A673 (cell line): ENCODE results near the gene POLG2. TPM values are rescaled to one million over a fixed set of nuclear protein-coding genes. Genes with fewer than 3 reads are reported as not detected.
"Not testable (repeated sequence)": the region's sequence is repeated elsewhere in the genome, so short reads cannot be mapped to it uniquely, and the experiment has no call there.

Experiments
- BruUV-seq: library from RNA; stranded (reverse); fragments of 400-500 nt; replicated peaks from 2 replicates; lab custom pipeline; 2021; lab: Mats Ljungman, UMichigan
- CTCF ChIA-PET: fragments of 300-600 bp; sonication (Branson Sonifier 250); formaldehyde crosslinking; loops from one replicate; lab custom pipeline; 2022; ENCODE audit warnings: antibody characterized with exemption; lab: Charles Lee
- POLR2A ChIA-PET: fragments of 300-600 bp; sonication (Branson Sonifier 250); formaldehyde crosslinking; loops from one replicate; lab custom pipeline; 2022; ENCODE audit warnings: antibody characterized with exemption; ENCODE audit not compliant: low non-redundant PET; lab: Charles Lee
- DNase-seq: peaks from one replicate; pipeline ENCODE4 v3.0.0-alpha.2; 2015; ENCODE audit warnings: low spot score
- H3K27ac ChIP-seq: fragments of 200-600 bp; sonication (generic); 2 replicates; pipeline ENCODE4 v1.5.1; 2016; ENCODE audit warnings: mixed run types, low read depth, mild to moderate bottlenecking, mixed read lengths, antibody characterized with exemption, low read length; ENCODE audit not compliant: poor library complexity, severe bottlenecking
- H3K27me3 ChIP-seq: fragments of 200-600 bp; sonication (generic); replicated peaks from 2 replicates; pipeline ENCODE4 v1.6.1; 2017; ENCODE audit warnings: mixed run types, low read depth, mild to moderate bottlenecking, mixed read lengths, antibody characterized with exemption, low read length; ENCODE audit not compliant: insufficient read depth, poor library complexity
- H3K36me3 ChIP-seq: fragments of 200-600 bp; sonication (generic); 2 replicates; pipeline ENCODE4 v1.6.1; 2016; ENCODE audit warnings: mixed run types, mild to moderate bottlenecking, mixed read lengths, antibody characterized with exemption, low read length; ENCODE audit not compliant: insufficient read depth, poor library complexity, severe bottlenecking
- H3K4me1 ChIP-seq: fragments of 200-600 bp; sonication (generic); 2 replicates; pipeline ENCODE4 v1.6.1; 2017; ENCODE audit warnings: mixed run types, mild to moderate bottlenecking, mixed read lengths, antibody characterized with exemption, low read length; ENCODE audit not compliant: insufficient read depth, poor library complexity, severe bottlenecking
- H3K4me3 ChIP-seq: fragments of 200-600 bp; sonication (generic); 2 replicates; pipeline ENCODE4 v1.5.1; 2016; ENCODE audit warnings: low read depth, mixed run types, mild to moderate bottlenecking, mixed read lengths, low read length; ENCODE audit not compliant: poor library complexity, severe bottlenecking
- H3K9me3 ChIP-seq: fragments of 200-600 bp; sonication (generic); 2 replicates; pipeline ENCODE4 v1.6.1; 2016; ENCODE audit warnings: mixed run types, low read depth, mild to moderate bottlenecking, mixed read lengths, antibody characterized with exemption, low read length; ENCODE audit not compliant: poor library complexity, severe bottlenecking
- EZH2 ChIP-seq: fragments of 200-600 bp; sonication (generic); IDR thresholded peaks from 2 replicates; pipeline ENCODE4 v1.6.1; 2017; ENCODE audit warnings: borderline replicate concordance, low read depth, mild to moderate bottlenecking, mixed read lengths, antibody characterized with exemption, low read length; ENCODE audit not compliant: poor library complexity, severe bottlenecking
- intact Hi-C: fragments of 100-400 bp; cut with micrococcal nuclease; formaldehyde crosslinking; loops from one replicate; pipeline ENCODE4 v1.10.0; 2022; ENCODE audit not compliant: unreplicated experiment
- total RNA-seq: library from RNA; stranded (reverse); gene quantifications from 2 replicates; pipeline ENCODE4 v1.2.3, GENCODE V29; 2021
- TF ChIP-seq, protein P1 (sequence below): fragments of 300-800, 200-600 bp; sonication (generic); conservative IDR thresholded peaks from 2 replicates; pipeline ENCODE4 v1.5.1; 2017; ENCODE audit warnings: low read depth, mild to moderate bottlenecking, antibody characterized with exemption, low read length, moderate library complexity, mixed read lengths

Gene POLG2
- total RNA-seq, 1 experiment from 2014 or later: 25.6 TPM

DNA sequence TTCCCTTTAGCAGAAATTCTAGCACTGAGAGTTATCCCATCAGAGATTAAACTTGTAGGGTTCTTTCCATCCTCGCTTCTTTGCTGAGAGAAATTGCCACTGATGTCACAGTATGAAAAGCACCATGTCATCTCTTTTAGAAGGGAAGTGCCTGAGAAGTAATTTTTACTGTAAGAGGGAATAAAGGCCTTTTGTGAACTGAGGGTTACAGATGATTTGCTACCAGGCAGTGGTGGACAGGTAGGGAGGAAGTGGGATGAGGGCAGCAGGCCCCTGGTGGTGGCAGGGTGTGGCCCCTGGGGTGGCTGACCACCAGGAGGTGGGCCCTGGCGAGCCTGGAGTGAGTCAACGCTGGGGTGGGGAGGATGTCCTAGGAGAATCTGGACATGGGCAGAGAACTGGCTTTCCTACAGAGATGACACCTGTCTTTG, 54.3 kb downstream of the POLG2 start:
- intact Hi-C loops: no loop called here
- peaks cover 16% of the 10 kb centered on the region for H3K9me3 ChIP-seq
- TF ChIP-seq EZH2: no peak
- TF ChIP-seq, protein P1, sequence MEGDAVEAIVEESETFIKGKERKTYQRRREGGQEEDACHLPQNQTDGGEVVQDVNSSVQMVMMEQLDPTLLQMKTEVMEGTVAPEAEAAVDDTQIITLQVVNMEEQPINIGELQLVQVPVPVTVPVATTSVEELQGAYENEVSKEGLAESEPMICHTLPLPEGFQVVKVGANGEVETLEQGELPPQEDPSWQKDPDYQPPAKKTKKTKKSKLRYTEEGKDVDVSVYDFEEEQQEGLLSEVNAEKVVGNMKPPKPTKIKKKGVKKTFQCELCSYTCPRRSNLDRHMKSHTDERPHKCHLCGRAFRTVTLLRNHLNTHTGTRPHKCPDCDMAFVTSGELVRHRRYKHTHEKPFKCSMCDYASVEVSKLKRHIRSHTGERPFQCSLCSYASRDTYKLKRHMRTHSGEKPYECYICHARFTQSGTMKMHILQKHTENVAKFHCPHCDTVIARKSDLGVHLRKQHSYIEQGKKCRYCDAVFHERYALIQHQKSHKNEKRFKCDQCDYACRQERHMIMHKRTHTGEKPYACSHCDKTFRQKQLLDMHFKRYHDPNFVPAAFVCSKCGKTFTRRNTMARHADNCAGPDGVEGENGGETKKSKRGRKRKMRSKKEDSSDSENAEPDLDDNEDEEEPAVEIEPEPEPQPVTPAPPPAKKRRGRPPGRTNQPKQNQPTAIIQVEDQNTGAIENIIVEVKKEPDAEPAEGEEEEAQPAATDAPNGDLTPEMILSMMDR: no peak
- BruUV-seq: no TSS peak
- DNase-seq: no peak
- H3K27me3 ChIP-seq: no peaks in the 10 kb centered on the region
- CTCF ChIA-PET: interaction anchor here (0.5 to 1.1 kb wide), 3 partner anchors 9 to 1120 kb away, joined by 3 to 4 read pairs (median 3); no protein-coding TSS in a partner anchor
- H3K36me3 ChIP-seq: no peaks in the 10 kb centered on the region
- H3K27ac ChIP-seq: no peak overlapping the region
- no peaks in the 10 kb centered on the region for H3K4me1 ChIP-seq
- no peak overlapping the region for H3K4me3 ChIP-seq
- POLR2A ChIA-PET: no interaction called here

DNA sequence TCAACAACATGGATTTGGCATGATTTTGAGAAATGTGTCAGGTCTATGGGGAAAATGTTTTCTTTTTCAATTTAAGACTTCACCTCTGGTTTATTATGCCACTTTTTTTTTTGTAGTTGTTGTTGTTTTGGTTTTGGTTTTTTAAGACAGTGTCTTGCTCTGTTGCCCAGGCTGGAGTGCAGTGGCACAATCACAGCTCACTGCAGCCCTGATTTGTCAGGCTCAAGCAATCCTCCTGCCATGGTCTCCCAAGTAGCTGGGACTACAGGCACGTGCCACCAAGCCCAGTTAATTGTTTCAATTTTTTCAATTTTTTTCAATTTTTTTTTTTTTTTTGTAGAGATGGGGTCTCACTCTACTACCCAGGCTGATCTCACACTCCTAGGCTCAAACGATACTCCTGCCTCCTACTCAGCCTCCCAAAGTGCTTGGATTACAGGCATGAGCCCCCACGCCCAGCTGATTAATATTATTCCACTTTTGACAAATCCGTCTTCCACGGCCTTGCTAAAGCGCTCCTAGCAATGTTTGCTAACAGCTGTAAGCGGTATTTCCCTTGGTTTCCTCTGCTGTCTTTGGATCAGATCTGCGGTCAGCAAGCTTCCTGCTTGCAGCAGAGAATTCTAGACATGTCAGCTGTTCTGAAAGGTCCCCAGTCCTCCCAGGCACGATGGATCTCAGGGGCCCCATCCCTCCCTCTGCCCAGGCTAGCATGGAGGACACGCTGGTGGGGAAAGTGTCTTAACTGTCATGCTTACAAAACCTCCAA, 54.9 kb downstream of the POLG2 start:
- no TSS peak for BruUV-seq
- POLR2A ChIA-PET: no interaction called here

GRCh38 chr17:64439956-64440355, 56.9 kb downstream of the POLG2 start:
- TF ChIP-seq, protein P1: no peak
- TF ChIP-seq EZH2: no peak
- no peaks in the 10 kb centered on the region for H3K27me3 ChIP-seq
- intact Hi-C loops: no loop called here
- DNase-seq: no peak
- POLR2A ChIA-PET: interaction anchor here (0.6 kb wide), 1 partner anchor 65 kb away, joined by 6 read pairs; no protein-coding TSS in a partner anchor
- no peaks in the 10 kb centered on the region for H3K4me1 ChIP-seq
- no peak overlapping the region for H3K4me3 ChIP-seq
- H3K36me3 ChIP-seq: no peaks in the 10 kb centered on the region
- BruUV-seq: no TSS peak
- peaks cover 22% of the 10 kb centered on the region for H3K9me3 ChIP-seq
- CTCF ChIA-PET: no interaction called here
- H3K27ac ChIP-seq: no peak overlapping the region

More for the DNA sequence above, 54.9 kb downstream of the POLG2 start:
- H3K4me1 ChIP-seq: no peaks in the 10 kb centered on the region
- H3K4me3 ChIP-seq: no peak overlapping the region
- TF ChIP-seq, protein P1: no peak
- TF ChIP-seq EZH2: no peak
- intact Hi-C loops: no loop called here
- H3K36me3 ChIP-seq: no peaks in the 10 kb centered on the region
- H3K27ac ChIP-seq: no peak overlapping the region
- H3K9me3 ChIP-seq: peaks cover 22% of the 10 kb centered on the region
- DNase-seq: no peak
- CTCF ChIA-PET: interaction anchor here (0.5 to 1.1 kb wide), 4 partner anchors 10 to 1121 kb away, joined by 3 to 6 read pairs (median 4); no protein-coding TSS in a partner anchor
- no peaks in the 10 kb centered on the region for H3K27me3 ChIP-seq

DNA sequence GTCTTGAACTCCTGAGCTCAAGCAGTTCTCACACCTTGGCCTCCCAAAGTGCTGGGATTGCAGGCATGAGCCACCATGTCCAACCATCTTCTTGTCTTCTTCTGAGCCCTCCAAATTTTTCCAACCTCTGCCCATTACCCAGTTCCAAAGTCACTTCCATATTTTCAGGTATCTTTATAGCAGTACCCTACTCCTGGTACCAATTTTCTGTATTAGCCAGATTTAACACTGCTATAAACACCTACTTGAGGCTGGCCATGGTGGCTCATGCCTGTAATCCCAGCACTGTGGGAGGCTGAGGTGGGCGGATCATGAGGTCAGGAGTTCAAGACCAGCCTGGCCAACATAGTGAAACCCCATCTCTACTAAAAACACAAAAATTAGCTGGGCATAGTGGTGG, 57.3 kb downstream of the POLG2 start:
- H3K9me3 ChIP-seq: peaks cover 22% of the 10 kb centered on the region
- H3K36me3 ChIP-seq, DNase-seq, intact Hi-C loops, H3K27me3 ChIP-seq, H3K4me1 ChIP-seq, H3K4me3 ChIP-seq, H3K27ac ChIP-seq, BruUV-seq, CTCF ChIA-PET: not testable (repeated sequence)
- POLR2A ChIA-PET: interaction anchor here (0.6 kb wide), 1 partner anchor 66 kb away, joined by 6 read pairs; no protein-coding TSS in a partner anchor
